ENCODE data around the gene CCSER1. TPM values are rescaled to one million over a fixed set of nuclear protein-coding genes. Genes with fewer than 3 reads are reported as not detected.
"Not testable (repeated sequence)": the region's sequence is repeated elsewhere in the genome, so short reads cannot be mapped to it uniquely, and the experiment has no call there.

CCSER1 gene
- total RNA-seq, 1 donor from 2014 or later = not detected

- intact Hi-C loops (cut with micrococcal nuclease) = no loop called here
Observed at GRCh38 chr4:90441770-90442169, 314.6 kb downstream of the CCSER1 start.

GRCh38 chr4:90442619-90443018, 315.4 kb downstream of the CCSER1 start:
- intact Hi-C loops (cut with micrococcal nuclease) = no loop called here

- intact Hi-C loops (cut with micrococcal nuclease) = no loop called here
Observed at GRCh38 chr4:90443231-90443630, 316.0 kb downstream of the CCSER1 start.

GRCh38 chr4:90444904-90445303, 317.7 kb downstream of the CCSER1 start:
- intact Hi-C loops (cut with micrococcal nuclease) = no loop called here

- intact Hi-C loops (cut with micrococcal nuclease) = no loop called here
Observed at GRCh38 chr4:90445380-90445779, 318.2 kb downstream of the CCSER1 start.

- intact Hi-C loops (cut with micrococcal nuclease) = no loop called here
Observed at GRCh38 chr4:90449626-90450025, 322.4 kb downstream of the CCSER1 start.

- intact Hi-C loops (cut with micrococcal nuclease) = no loop called here
Observed at GRCh38 chr4:90456891-90457290, 329.7 kb downstream of the CCSER1 start.

GRCh38 chr4:90457817-90458216, 330.6 kb downstream of the CCSER1 start:
- intact Hi-C loops (cut with micrococcal nuclease) = no loop called here

GRCh38 chr4:90458576-90458975, 331.4 kb downstream of the CCSER1 start:
- intact Hi-C loops (cut with micrococcal nuclease) = no loop called here

GRCh38 chr4:90474484-90474883, 347.3 kb downstream of the CCSER1 start:
- intact Hi-C loops (cut with micrococcal nuclease) = no loop called here

- intact Hi-C loops (cut with micrococcal nuclease) = no loop called here
Observed at GRCh38 chr4:90476019-90476418, 348.8 kb downstream of the CCSER1 start.

- intact Hi-C loops (cut with micrococcal nuclease) = no loop called here
Observed at GRCh38 chr4:90476586-90476985, 349.4 kb downstream of the CCSER1 start.

- intact Hi-C loops (cut with micrococcal nuclease) = not testable (repeated sequence)
Observed at GRCh38 chr4:90484894-90485293, 357.7 kb downstream of the CCSER1 start.

GRCh38 chr4:90486346-90486745, 359.2 kb downstream of the CCSER1 start:
- intact Hi-C loops (cut with micrococcal nuclease) = no loop called here

GRCh38 chr4:90495211-90495610, 368.0 kb downstream of the CCSER1 start:
- intact Hi-C loops (cut with micrococcal nuclease) = no loop called here

GRCh38 chr4:90495936-90496335, 368.7 kb downstream of the CCSER1 start:
- intact Hi-C loops (cut with micrococcal nuclease) = no loop called here

GRCh38 chr4:90498175-90498574, 371.0 kb downstream of the CCSER1 start:
- intact Hi-C loops (cut with micrococcal nuclease) = no loop called here

GRCh38 chr4:90503677-90504076, 376.5 kb downstream of the CCSER1 start:
- intact Hi-C loops (cut with micrococcal nuclease) = no loop called here

- intact Hi-C loops (cut with micrococcal nuclease) = no loop called here
Observed at GRCh38 chr4:90515191-90515590, 388.0 kb downstream of the CCSER1 start.

- intact Hi-C loops (cut with micrococcal nuclease) = no loop called here
Observed at GRCh38 chr4:90528551-90528950, 401.4 kb downstream of the CCSER1 start.

- intact Hi-C loops (cut with micrococcal nuclease) = no loop called here
Observed at GRCh38 chr4:90536408-90536807, 409.2 kb downstream of the CCSER1 start.

GRCh38 chr4:90537491-90537890, 410.3 kb downstream of the CCSER1 start:
- intact Hi-C loops (cut with micrococcal nuclease) = no loop called here

- intact Hi-C loops (cut with micrococcal nuclease) = no loop called here
Observed at GRCh38 chr4:90540536-90540935, 413.3 kb downstream of the CCSER1 start.

GRCh38 chr4:90542216-90542615, 415.0 kb downstream of the CCSER1 start:
- intact Hi-C loops (cut with micrococcal nuclease) = no loop called here

Data from T-helper 1 cell treated with Interleukin-12 subunit alpha and Interleukin-12 subunit beta and Interleukin-4 antibody, amounts not matched to agents 30 ng/mL and 1 ng/mL, for 36 hours (primary cell).